NB4 (cell line): ENCODE measurements around the gene CHI3L1.

Experiments
- DNase-seq: peaks from one replicate; pipeline ENCODE4 v3.0.0; 2010; ENCODE audit warnings: low read depth
- H3K4me3 ChIP-seq: one replicate; pipeline ENCODE4 v1.5.1; 2011; ENCODE audit warnings: mild to moderate bottlenecking, low read depth, low read length, moderate library complexity
- MAX ChIP-seq: IDR thresholded peaks from 2 replicates; pipeline ENCODE4 v1.6.1; 2011; ENCODE audit warnings: low read depth, low read length
- MYC ChIP-seq: IDR thresholded peaks from 2 replicates; pipeline ENCODE4 v1.6.1; 2011; ENCODE audit warnings: low read depth, low read length
- POLR2A ChIP-seq: IDR thresholded peaks from 2 replicates; pipeline ENCODE4 v1.6.1; 2011; ENCODE audit warnings: mild to moderate bottlenecking; ENCODE audit not compliant: insufficient read length; ENCODE audit errors: extremely low read depth
- TF ChIP-seq, protein P1 (sequence below): IDR thresholded peaks from one replicate; pipeline ENCODE4 v1.5.1; 2012; ENCODE audit warnings: low read depth, low read length

CHI3L1 gene

GRCh38 chr1:203169770-203170520 lies 16.6 kb downstream of the CHI3L1 start:
- DNase-seq: no peak
- TF ChIP-seq POLR2A: no peak
- no peak for TF ChIP-seq MAX
- TF ChIP-seq, protein P1, sequence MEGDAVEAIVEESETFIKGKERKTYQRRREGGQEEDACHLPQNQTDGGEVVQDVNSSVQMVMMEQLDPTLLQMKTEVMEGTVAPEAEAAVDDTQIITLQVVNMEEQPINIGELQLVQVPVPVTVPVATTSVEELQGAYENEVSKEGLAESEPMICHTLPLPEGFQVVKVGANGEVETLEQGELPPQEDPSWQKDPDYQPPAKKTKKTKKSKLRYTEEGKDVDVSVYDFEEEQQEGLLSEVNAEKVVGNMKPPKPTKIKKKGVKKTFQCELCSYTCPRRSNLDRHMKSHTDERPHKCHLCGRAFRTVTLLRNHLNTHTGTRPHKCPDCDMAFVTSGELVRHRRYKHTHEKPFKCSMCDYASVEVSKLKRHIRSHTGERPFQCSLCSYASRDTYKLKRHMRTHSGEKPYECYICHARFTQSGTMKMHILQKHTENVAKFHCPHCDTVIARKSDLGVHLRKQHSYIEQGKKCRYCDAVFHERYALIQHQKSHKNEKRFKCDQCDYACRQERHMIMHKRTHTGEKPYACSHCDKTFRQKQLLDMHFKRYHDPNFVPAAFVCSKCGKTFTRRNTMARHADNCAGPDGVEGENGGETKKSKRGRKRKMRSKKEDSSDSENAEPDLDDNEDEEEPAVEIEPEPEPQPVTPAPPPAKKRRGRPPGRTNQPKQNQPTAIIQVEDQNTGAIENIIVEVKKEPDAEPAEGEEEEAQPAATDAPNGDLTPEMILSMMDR: no peak
- TF ChIP-seq MYC: no peak
- no peak overlapping the region for H3K4me3 ChIP-seq

- DNase-seq: no peak
- H3K4me3 ChIP-seq: no peak overlapping the region
- no peak for TF ChIP-seq POLR2A
- no peak for TF ChIP-seq MYC
- TF ChIP-seq, protein P1: no peak
- TF ChIP-seq MAX: no peak
Measured at GRCh38 chr1:203168991-203169390, 17.5 kb downstream of the CHI3L1 start.

- TF ChIP-seq MAX (no peak), MYC (no peak), POLR2A (no peak)
- TF ChIP-seq, protein P1: no peak
- DNase-seq: no peak
- H3K4me3 ChIP-seq: no peak overlapping the region
Measured at GRCh38 chr1:203168256-203168786, 18.2 kb downstream of the CHI3L1 start.

GRCh38 chr1:203167913-203168200 lies 18.6 kb downstream of the CHI3L1 start:
- DNase-seq: no peak
- TF ChIP-seq POLR2A (no peak), MYC (no peak), MAX (no peak)
- TF ChIP-seq, protein P1: no peak

DNA sequence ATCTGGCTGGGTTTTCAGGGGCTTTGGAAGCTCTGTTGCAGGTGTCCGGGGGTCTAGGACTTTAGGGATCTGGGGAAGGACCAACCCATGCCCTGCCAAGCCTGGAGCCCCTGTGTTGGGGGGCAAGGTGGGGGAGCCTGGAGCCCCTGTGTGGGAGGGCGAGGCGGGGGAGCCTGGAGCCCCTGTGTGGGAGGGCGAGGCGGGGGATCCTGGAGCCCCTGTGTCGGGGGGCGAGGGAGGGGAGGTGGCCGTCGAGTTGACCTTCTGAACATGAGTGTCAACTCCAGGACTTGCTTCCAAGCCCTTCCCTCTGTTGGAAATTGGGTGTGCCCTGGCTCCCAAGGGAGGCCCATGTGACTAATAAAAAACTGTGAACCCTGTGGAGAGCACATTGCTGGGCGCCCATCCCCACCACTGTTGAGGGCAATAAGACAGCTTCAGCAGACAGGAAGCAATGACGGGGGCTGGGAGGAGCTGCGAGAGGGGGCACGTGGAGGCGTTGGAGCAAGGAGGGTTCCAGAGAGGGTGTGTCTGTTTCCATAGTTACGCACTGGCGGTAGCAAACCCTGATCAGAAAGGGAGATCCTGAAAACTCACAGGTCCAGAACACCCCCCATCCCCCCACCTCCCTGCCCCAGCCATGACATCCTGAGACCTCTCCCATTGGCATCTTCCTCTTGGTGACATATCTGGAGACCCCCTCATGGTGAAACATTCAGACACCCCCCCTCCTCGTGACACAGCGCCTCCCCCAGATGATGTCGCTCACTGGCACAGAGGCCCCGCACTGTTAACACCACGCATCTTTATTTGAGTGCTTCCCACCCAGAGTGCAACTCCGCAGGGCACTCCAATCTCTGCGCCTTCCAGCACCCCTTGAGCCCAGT lies 19.2 kb downstream of the CHI3L1 start:
- TF ChIP-seq MYC (peak; percentile 45; the same call in 1 of the 2 replicates), MAX (peak; percentile 51), POLR2A (no peak)
- TF ChIP-seq, protein P1: no peak
- peak; percentile 74 for DNase-seq
- no peak overlapping the region for H3K4me3 ChIP-seq

More at GRCh38 chr1:203167913-203168200, 18.6 kb downstream of the CHI3L1 start:
- H3K4me3 ChIP-seq: no peak overlapping the region
